H1 (cell line): Measurements from ENCODE around the gene ASMTL. TPM values are rescaled to one million over a fixed set of nuclear protein-coding genes. Genes with fewer than 3 reads are reported as not detected.
A peak's percentile ranks its signal among the peaks of the same experiment; 100 is the strongest.

Experiments used
- CTCF ChIA-PET: fragments of 300-600 bp; sonication (Branson Sonifier 250); formaldehyde crosslinking; loops from one replicate; lab custom pipeline; 2021; ENCODE audit not compliant: partially characterized antibody; lab: Charles Lee
- POLR2A ChIA-PET: fragments of 300-600 bp; sonication (Branson Sonifier 250); formaldehyde crosslinking; loops from one replicate; lab custom pipeline; 2021; ENCODE audit warnings: inconsistent platforms; ENCODE audit not compliant: partially characterized antibody; lab: Charles Lee
- DNase-seq, 2 experiments: peaks; one replicate each; pipeline versions ENCODE4 v3.0.0 to v3.0.0-alpha.2; 2010 to 2022; ENCODE audit warnings: low spot score in 2 of 2, low read depth in 1 of 2, mixed read lengths in 1 of 2
- FAIRE-seq: peaks from 2 replicates; lab custom pipeline; 2011; peaks lifted over from hg19 to GRCh38; lab: Jason Lieb, UNC
- H2AFZ ChIP-seq: 2 replicates; pipeline ENCODE4 v1.8.1; 2012; ENCODE audit warnings: low read length, inconsistent platforms
- H2AK5ac ChIP-seq: 2 replicates; pipeline ENCODE4 v1.6.1; 2013; ENCODE audit warnings: low read depth, low read length
- H2BK120ac ChIP-seq: replicated peaks from 2 replicates; pipeline ENCODE3; 2013; ENCODE audit warnings: low read depth, low read length, inconsistent platforms
- H2BK12ac ChIP-seq: 2 replicates; pipeline ENCODE4 v1.6.1; 2013; ENCODE audit warnings: low read depth, low read length
- H2BK15ac ChIP-seq: 2 replicates; pipeline ENCODE4 v1.6.1; 2013; ENCODE audit warnings: low read length
- H2BK20ac ChIP-seq: 2 replicates; pipeline ENCODE4 v1.6.1; 2013; ENCODE audit warnings: low read length
- H2BK5ac ChIP-seq: 2 replicates; pipeline ENCODE4 v1.6.1; 2013; ENCODE audit warnings: low read depth, low read length
- H3K14ac ChIP-seq: 2 replicates; pipeline ENCODE4 v1.6.1; 2013; ENCODE audit warnings: inconsistent platforms; ENCODE audit not compliant: insufficient read length
- H3K18ac ChIP-seq: 2 replicates; pipeline ENCODE4 v1.6.1; 2013; ENCODE audit warnings: low read length; ENCODE audit errors: extremely low read depth
- H3K23ac ChIP-seq: 2 replicates; pipeline ENCODE4 v1.6.1; 2013; ENCODE audit warnings: inconsistent platforms; ENCODE audit not compliant: insufficient read length
- H3K23me2 ChIP-seq: 2 replicates; pipeline ENCODE4 v1.6.1; 2013; ENCODE audit warnings: low read depth, low read length
- H3K27ac ChIP-seq: 2 replicates; pipeline ENCODE4 v1.6.1; 2011; ENCODE audit warnings: low read depth, low read length, inconsistent platforms
- H3K27me3 ChIP-seq, 4 experiments: replicated peaks in 1 of 4; 1 replicate in 1 of 4; 2 replicates in 3 of 4; pipeline versions ENCODE4 v1.6.1 to v1.8.1; 2011 to 2013; ENCODE audit warnings: low read length in 3 of 4, mild to moderate bottlenecking in 3 of 4, inconsistent platforms in 2 of 4, mixed read lengths in 2 of 4, moderate library complexity in 1 of 4; ENCODE audit not compliant: control insufficient read depth in 3 of 4, insufficient read depth in 3 of 4; ENCODE audit errors: extremely low read depth in 1 of 4
- H3K36me3 ChIP-seq, 4 experiments: 2 replicates each; pipeline versions ENCODE4 v1.6.1 to v1.8.1; 2011 to 2013; ENCODE audit warnings: mild to moderate bottlenecking in 4 of 4, low read length in 3 of 4, moderate library complexity in 2 of 4, control low read depth in 1 of 4, inconsistent platforms in 1 of 4; ENCODE audit not compliant: insufficient read depth in 4 of 4, control insufficient read depth in 2 of 4
- H3K4ac ChIP-seq: replicated peaks from 2 replicates; pipeline ENCODE3; 2013; ENCODE audit warnings: low read length, low read depth, mixed read lengths, inconsistent platforms; ENCODE audit not compliant: insufficient read length
- H3K4me1 ChIP-seq, 4 experiments: replicated peaks in 1 of 4; 1 replicate in 1 of 4; 2 replicates in 3 of 4; pipeline versions ENCODE4 v1.6.1 to v1.8.1; 2011 to 2013; ENCODE audit warnings: low read length in 3 of 4, inconsistent platforms in 2 of 4, mixed read lengths in 1 of 4; ENCODE audit not compliant: insufficient read depth in 4 of 4, control insufficient read depth in 3 of 4
- H3K4me2 ChIP-seq, 2 experiments: 2 replicates each; pipeline versions ENCODE4 v1.6.1 to v1.8.1; 2011 to 2013; ENCODE audit warnings: low read depth in 2 of 2, low read length in 2 of 2, control low read depth in 1 of 2, inconsistent platforms in 1 of 2, mild to moderate bottlenecking in 1 of 2; ENCODE audit not compliant: insufficient read depth in 1 of 2
- H3K4me3 ChIP-seq, 4 experiments: fragments of 200-600, 300-600 bp in 1 of 4; sonication (generic), shearing (Covaris generic), sonication (Bioruptor Twin) in 1 of 4; 2 replicates each; pipeline versions ENCODE4 v1.5.1 to v1.8.1; 2011 to 2016; ENCODE audit warnings: low read length in 4 of 4, low read depth in 3 of 4, control low read depth in 2 of 4, inconsistent platforms in 2 of 4, mild to moderate bottlenecking in 2 of 4, mixed read lengths in 1 of 4, moderate library complexity in 1 of 4; ENCODE audit not compliant: insufficient read depth in 2 of 4; ENCODE audit errors: extremely low read depth in 1 of 4
- H3K56ac ChIP-seq: replicated peaks from 2 replicates; pipeline ENCODE3; 2013; ENCODE audit warnings: low read depth, mild to moderate bottlenecking, mixed read lengths, low read length, inconsistent platforms; ENCODE audit not compliant: insufficient read length
- H3K79me1 ChIP-seq: 2 replicates; pipeline ENCODE4 v1.6.1; 2013; ENCODE audit warnings: low read depth, low read length, control low read depth
- H3K79me2 ChIP-seq, 2 experiments: 2 replicates each; pipeline versions ENCODE4 v1.6.1 to v1.8.1; 2012 to 2013; ENCODE audit warnings: low read length in 2 of 2, mild to moderate bottlenecking in 2 of 2, inconsistent platforms in 1 of 2; ENCODE audit not compliant: insufficient read depth in 2 of 2, control insufficient read depth in 1 of 2
- H3K9ac ChIP-seq, 4 experiments: replicated peaks in 1 of 4; 1 replicate in 1 of 4; 2 replicates in 3 of 4; pipeline versions ENCODE4 v1.6.1 to v1.8.1; 2011 to 2013; ENCODE audit warnings: low read depth in 3 of 4, low read length in 3 of 4, control low read depth in 2 of 4, mild to moderate bottlenecking in 2 of 4, moderate library complexity in 2 of 4, inconsistent platforms in 1 of 4; ENCODE audit errors: extremely low read depth in 1 of 4
- H3K9me3 ChIP-seq, 2 experiments: 2 replicates each; pipeline versions ENCODE4 v1.6.1 to v1.8.1; 2012 to 2013; ENCODE audit warnings: mild to moderate bottlenecking in 2 of 2, moderate library complexity in 2 of 2, control low read depth in 1 of 2, inconsistent platforms in 1 of 2, low read depth in 1 of 2, low read length in 1 of 2, mixed read lengths in 1 of 2; ENCODE audit not compliant: insufficient read depth in 2 of 2
- H4K20me1 ChIP-seq, 2 experiments: replicated peaks in 1 of 2; 2 replicates each; pipeline versions ENCODE3 to v1.8.1; 2011 to 2013; ENCODE audit warnings: inconsistent platforms in 2 of 2, low read length in 2 of 2, mild to moderate bottlenecking in 1 of 2; ENCODE audit not compliant: insufficient read depth in 2 of 2, control insufficient read depth in 1 of 2
- H4K5ac ChIP-seq: 2 replicates; pipeline ENCODE4 v1.6.1; 2013; ENCODE audit warnings: low read length, low read depth, mixed read lengths, inconsistent platforms; ENCODE audit not compliant: insufficient read length
- H4K8ac ChIP-seq: 2 replicates; pipeline ENCODE4 v1.8.0; 2013; ENCODE audit warnings: mild to moderate bottlenecking, moderate library complexity, low read length, inconsistent platforms; ENCODE audit not compliant: insufficient read depth; ENCODE audit errors: extremely low read depth
- H4K91ac ChIP-seq: replicated peaks from 2 replicates; pipeline ENCODE3; 2013; ENCODE audit warnings: low read length, mixed read lengths, inconsistent platforms; ENCODE audit not compliant: insufficient read length
- EGR1 ChIP-seq: IDR thresholded peaks from 2 replicates; pipeline ENCODE4 v1.6.1; 2011; ENCODE audit warnings: low read depth, low read length, borderline replicate concordance
- EZH2 ChIP-seq: fragments of 200-600 bp; sonication (generic); IDR thresholded peaks from 2 replicates; pipeline ENCODE4 v1.7.1; 2012; ENCODE audit warnings: low read depth, mild to moderate bottlenecking, moderate library complexity, low read length, inconsistent platforms; ENCODE audit not compliant: severe bottlenecking
- HDAC2 ChIP-seq, 2 experiments: fragments of 300-600 bp in 1 of 2; sonication (generic) in 1 of 2; IDR thresholded peaks; 2 replicates each; pipeline ENCODE4 v1.6.1; 2011 to 2012; ENCODE audit warnings: low read depth in 2 of 2, low read length in 2 of 2, mild to moderate bottlenecking in 2 of 2, moderate library complexity in 2 of 2, borderline replicate concordance in 1 of 2, inconsistent platforms in 1 of 2
- JUN ChIP-seq: IDR thresholded peaks from 2 replicates; pipeline ENCODE4 v1.6.1; 2011; ENCODE audit warnings: low read depth, mild to moderate bottlenecking, improper control_type of control experiment, low read length
- NRF1 ChIP-seq: IDR thresholded peaks from 2 replicates; pipeline ENCODE4 v1.6.1; 2011; ENCODE audit warnings: mild to moderate bottlenecking, low read depth, low read length, improper control_type of control experiment
- SRF ChIP-seq: IDR thresholded peaks from 2 replicates; pipeline ENCODE4 v1.6.1; 2011; ENCODE audit warnings: mild to moderate bottlenecking, low read depth, low read length, moderate library complexity
- TAF7 ChIP-seq: optimal IDR thresholded peaks from 2 replicates; pipeline ENCODE3; 2011; ENCODE audit warnings: low read depth, mild to moderate bottlenecking, inconsistent platforms, low read length, moderate library complexity, borderline replicate concordance
- WGBS, 2 experiments: shearing (Covaris generic) in 1 of 2; methylation state at CpG; one replicate each; pipeline versions ENCODE4 v1.1.6 to v1.1.7; 2013 to 2015; ENCODE audit warnings: low lambda C conversion rate in 2 of 2, mixed read lengths in 2 of 2, inconsistent platforms in 1 of 2, low coverage in 1 of 2, missing lambda C conversion rate in 1 of 2; ENCODE audit not compliant: insufficient replicate concordance in 2 of 2, insufficient coverage in 1 of 2, insufficient read length in 1 of 2; ENCODE audit errors: extremely low coverage in 1 of 2, missing lambda C conversion rate in 1 of 2; 5-methylcytosine and 5-hydroxymethylcytosine counted together
- polyA plus RNA-seq, 7 experiments: library from polyadenylated mRNA; depleted of rRNA in 3 of 7; stranded (reverse) in 5 of 7; unstranded in 2 of 7; fragments of >200 nt in 5 of 7; fragments of 200-250 nt in 2 of 7; gene quantifications; 1 replicate in 5 of 7; 2 replicates in 1 of 7; 4 replicates in 1 of 7; pipeline versions ENCODE4 v1.2.1 to v1.2.3, GENCODE V29; 2011 to 2013; ENCODE audit warnings: missing spikeins in 2 of 7, mixed read lengths in 2 of 7
- total RNA-seq: library from RNA; stranded (reverse); fragmentation: NEBNext Ultra II Directional; extraction: Animal tissue kit (Norgen Biotek cat#: 25700); gene quantifications from 2 replicates; pipeline ENCODE4 v1.2.1, GENCODE V29; 2021
- TF ChIP-seq, protein P1 (sequence below): IDR thresholded peaks from 2 replicates; pipeline ENCODE4 v1.6.1; 2011; ENCODE audit warnings: low read depth, mild to moderate bottlenecking, low read length; ENCODE audit not compliant: insufficient read depth
- TF ChIP-seq, protein P2 (sequence below): IDR thresholded peaks from 2 replicates; pipeline ENCODE4 v1.6.1; 2012; ENCODE audit warnings: inconsistent platforms
- TF ChIP-seq, protein P3 (sequence below): IDR thresholded peaks from 2 replicates; pipeline ENCODE4 v1.6.1; 2011; ENCODE audit warnings: low read length, improper control_type of control experiment

Gene ASMTL
- total and polyA plus RNA-seq, 2 of the 8 experiments (the other 6 are each of a cell fraction or from before 2014, with no cell fraction given): 75.6 to 81.4 TPM

DNA sequence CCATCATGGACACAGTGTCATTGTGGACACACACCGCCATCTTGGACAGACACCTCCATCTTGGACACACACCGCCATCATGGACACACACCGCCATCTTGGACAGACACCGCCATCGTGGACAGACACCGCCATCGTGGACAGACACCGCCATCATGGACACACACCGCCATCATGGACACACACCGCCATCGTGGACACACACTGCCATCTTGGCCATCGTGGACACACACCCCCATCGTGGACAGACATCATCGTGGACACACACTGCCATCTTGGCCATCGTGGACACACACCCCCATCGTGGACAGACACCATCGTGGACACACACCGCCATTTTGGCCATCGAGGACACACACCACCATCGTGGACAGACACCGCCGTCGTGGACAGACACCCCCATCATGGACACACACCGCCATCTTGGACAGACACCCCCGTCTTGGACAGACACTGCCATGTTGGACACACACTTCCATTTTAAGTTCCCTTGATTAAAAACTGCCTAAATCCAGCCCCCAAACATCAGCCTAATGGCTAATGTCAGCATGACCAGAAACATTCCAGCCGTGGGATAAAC, 9.1 kb downstream of the ASMTL start:
- POLR2A ChIA-PET: no interaction called here
- no peaks in the 10 kb centered on the region for H3K4me1 ChIP-seq
- H2BK5ac ChIP-seq: no peak overlapping the region
- DNase-seq (no peak), FAIRE-seq (no peak)
- no peak overlapping the region for H3K4me3 ChIP-seq
- no peak overlapping the region for H3K4ac ChIP-seq
- H3K27ac ChIP-seq: no peak overlapping the region
- H2AK5ac ChIP-seq: no peak overlapping the region
- H2BK20ac ChIP-seq: no peak overlapping the region
- H3K56ac ChIP-seq: no peak overlapping the region
- peaks cover 26% of the 10 kb centered on the region for H3K79me1 ChIP-seq
- CTCF ChIA-PET: no interaction called here
- H3K9me3 ChIP-seq: peaks cover 0 to 9% of the 10 kb centered on the region in 2 experiments; a peak in 3 of 4 replicates
- no peak overlapping the region for H4K5ac ChIP-seq
- peaks cover 0 to 5% of the 10 kb centered on the region in 2 experiments for H4K20me1 ChIP-seq
- H4K91ac ChIP-seq: no peak overlapping the region
- 87% methylated on average over 26 of the region's 26 CpGs; no CpG with 5 or more reads in 1 of the 2 experiments for WGBS, 2 experiments
- H2BK120ac ChIP-seq: no peak overlapping the region
- peaks cover 0 to 49% (median 14%) of the 10 kb centered on the region in 4 experiments; a peak in 6 of 8 replicates for H3K36me3 ChIP-seq
- no peak overlapping the region for H3K9ac ChIP-seq
- H2AFZ ChIP-seq: no peak overlapping the region
- H3K4me2 ChIP-seq: no peak overlapping the region
- no peak overlapping the region for H3K23ac ChIP-seq
- H3K18ac ChIP-seq: no peak overlapping the region
- H3K79me2 ChIP-seq: peaks cover 28 to 69% of the 10 kb centered on the region in 2 experiments
- no peaks in the 10 kb centered on the region for H3K27me3 ChIP-seq
- H2BK15ac ChIP-seq: no peak overlapping the region
- H3K23me2 ChIP-seq: 0 out of 2 replicates have a peak, but pooled peaks cover 2% of the 10 kb centered on the region
- peak overlapping the region; percentile 27; the same call in 1 of the 2 replicates for H2BK12ac ChIP-seq
- no peak overlapping the region for H4K8ac ChIP-seq
- no peak overlapping the region for H3K14ac ChIP-seq
- TF ChIP-seq, protein P1, sequence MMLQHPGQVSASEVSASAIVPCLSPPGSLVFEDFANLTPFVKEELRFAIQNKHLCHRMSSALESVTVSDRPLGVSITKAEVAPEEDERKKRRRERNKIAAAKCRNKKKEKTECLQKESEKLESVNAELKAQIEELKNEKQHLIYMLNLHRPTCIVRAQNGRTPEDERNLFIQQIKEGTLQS: no peak
- TF ChIP-seq JUN (no peak), EZH2 (no peak), NRF1 (no peak), TAF7 (no peak), SRF (no peak), EGR1 (no peak), HDAC2 (IDR thresholded peaks at IDR 0.05; ENCODE audit: borderline replicate concordance in 1 of 2, low read depth in 2 of 2, low read length in 2 of 2) (no peak)
- TF ChIP-seq, protein P2, sequence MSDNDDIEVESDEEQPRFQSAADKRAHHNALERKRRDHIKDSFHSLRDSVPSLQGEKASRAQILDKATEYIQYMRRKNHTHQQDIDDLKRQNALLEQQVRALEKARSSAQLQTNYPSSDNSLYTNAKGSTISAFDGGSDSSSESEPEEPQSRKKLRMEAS: no peak
- TF ChIP-seq, protein P3, sequence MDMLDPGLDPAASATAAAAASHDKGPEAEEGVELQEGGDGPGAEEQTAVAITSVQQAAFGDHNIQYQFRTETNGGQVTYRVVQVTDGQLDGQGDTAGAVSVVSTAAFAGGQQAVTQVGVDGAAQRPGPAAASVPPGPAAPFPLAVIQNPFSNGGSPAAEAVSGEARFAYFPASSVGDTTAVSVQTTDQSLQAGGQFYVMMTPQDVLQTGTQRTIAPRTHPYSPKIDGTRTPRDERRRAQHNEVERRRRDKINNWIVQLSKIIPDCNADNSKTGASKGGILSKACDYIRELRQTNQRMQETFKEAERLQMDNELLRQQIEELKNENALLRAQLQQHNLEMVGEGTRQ: no peak
